HepG2 (cell line): ENCODE data around the gene DPEP3. TPM values are rescaled to one million over a fixed set of nuclear protein-coding genes. Genes with fewer than 3 reads are reported as not detected.
A peak's percentile ranks its signal among the peaks of the same experiment; 100 is the strongest.

ENCODE experiments used
- ELF3 ChIP-seq: IDR thresholded peaks from 2 replicates; pipeline ENCODE4 v1.6.1; 2016; ENCODE audit warnings: missing genetic modification reagents, missing compliant biosample characterization
- FOXO1 ChIP-seq: sonication (generic); formaldehyde crosslinking; IDR thresholded peaks from 2 replicates; pipeline ENCODE4 v1.4.0; 2020; ENCODE audit warnings: missing genetic modification reagents
- HNRNPL ChIP-seq: fragments of 200-400 bp; formaldehyde crosslinking; IDR thresholded peaks from 2 replicates; pipeline ENCODE4 v1.6.1; 2017; ENCODE audit warnings: mild to moderate bottlenecking, low read depth, low read length
- IRF1 ChIP-seq: sonication (generic); formaldehyde crosslinking; IDR thresholded peaks from 2 replicates; pipeline ENCODE4 v1.4.0; 2020; ENCODE audit warnings: low read depth, mild to moderate bottlenecking, missing genetic modification reagents
- IRX3 ChIP-seq: sonication (generic); formaldehyde crosslinking; IDR thresholded peaks from 2 replicates; pipeline ENCODE4 v1.8.1; 2023; ENCODE audit warnings: mild to moderate bottlenecking, low read depth, missing genetic modification reagents, borderline replicate concordance
- MAFG ChIP-seq: sonication (generic); formaldehyde crosslinking; IDR thresholded peaks from 2 replicates; pipeline ENCODE4 v1.5.1; 2020; ENCODE audit warnings: mild to moderate bottlenecking, missing genetic modification reagents
- MLLT10 ChIP-seq: sonication (generic); formaldehyde crosslinking; IDR thresholded peaks from 2 replicates; pipeline ENCODE4 v1.4.0; 2020; ENCODE audit warnings: missing genetic modification reagents
- MYNN ChIP-seq: sonication (generic); formaldehyde crosslinking; IDR thresholded peaks from 2 replicates; pipeline ENCODE4 v1.4.0; 2020; ENCODE audit warnings: mild to moderate bottlenecking, low read depth, missing genetic modification reagents
- NCOA2 ChIP-seq: sonication (generic); formaldehyde crosslinking; IDR thresholded peaks from 2 replicates; pipeline ENCODE4 v1.8.0; 2022; ENCODE audit warnings: inconsistent platforms
- RORA ChIP-seq: sonication (generic); formaldehyde crosslinking; IDR thresholded peaks from 2 replicates; pipeline ENCODE4 v1.5.0; 2020; ENCODE audit warnings: mild to moderate bottlenecking, missing genetic modification reagents, moderate library complexity
- SALL1 ChIP-seq: sonication (generic); formaldehyde crosslinking; IDR thresholded peaks from 2 replicates; pipeline ENCODE4 v1.8.0; 2022; ENCODE audit warnings: mild to moderate bottlenecking, missing genetic modification reagents
- SIN3B ChIP-seq: fragments of 150-350 bp; IDR thresholded peaks from 2 replicates; pipeline ENCODE4 v1.6.1; 2014; ENCODE audit warnings: low read length
- SMARCE1 ChIP-seq: fragments of 450-650 bp; IDR thresholded peaks from 2 replicates; pipeline ENCODE4 v1.6.1; 2017; ENCODE audit warnings: borderline replicate concordance
- ZBTB21 ChIP-seq: sonication (generic); formaldehyde crosslinking; IDR thresholded peaks from 2 replicates; pipeline ENCODE4 v1.4.0; 2020; ENCODE audit warnings: missing genetic modification reagents
- ZNF263 ChIP-seq: sonication (generic); formaldehyde crosslinking; IDR thresholded peaks from 2 replicates; pipeline ENCODE4 v1.4.0; 2020; ENCODE audit warnings: missing genetic modification reagents
- ZNF280B ChIP-seq: sonication (generic); formaldehyde crosslinking; IDR thresholded peaks from 2 replicates; pipeline ENCODE4 v1.5.0; 2020; ENCODE audit warnings: missing genetic modification reagents, mild to moderate bottlenecking, borderline replicate concordance
- ZNF800 ChIP-seq: sonication (generic); formaldehyde crosslinking; IDR thresholded peaks from 2 replicates; pipeline ENCODE4 v1.4.0; 2020; ENCODE audit warnings: missing genetic modification reagents
- polyA plus RNA-seq, 8 experiments: library from polyadenylated mRNA; depleted of rRNA in 3 of 8; stranded (reverse) in 7 of 8; unstranded in 1 of 8; fragments of >200 nt; fragmentation: Illumina TruSeq in 4 of 8; extraction: Trizol in 4 of 8; gene quantifications; 2 replicates each; pipeline versions ENCODE4 v1.2.1 to v1.2.3, GENCODE V29; 2011 to 2016; ENCODE audit warnings: low read depth in 4 of 8, missing spikeins in 1 of 8, mixed read lengths in 1 of 8; ENCODE audit not compliant: insufficient read depth in 1 of 8
- total RNA-seq, 5 experiments: library from RNA; depleted of rRNA; stranded (reverse); fragments of >200 nt; fragmentation: Illumina TruSeq; extraction: Trizol; gene quantifications; 2 replicates each; pipeline ENCODE4 v1.2.3, GENCODE V29; 2016; ENCODE audit warnings: low read depth in 1 of 5
- TF ChIP-seq, protein P1 (sequence below), 2 experiments: sonication (generic) in 1 of 2; formaldehyde crosslinking in 1 of 2; IDR thresholded peaks; 2 replicates each; pipeline versions ENCODE4 v1.5.1 to v1.6.1; 2011 to 2020; ENCODE audit warnings: borderline replicate concordance in 1 of 2, low read depth in 1 of 2, low read length in 1 of 2, mild to moderate bottlenecking in 1 of 2, missing genetic modification reagents in 1 of 2, moderate library complexity in 1 of 2
- TF ChIP-seq, protein P2 (sequence below): sonication (generic); formaldehyde crosslinking; conservative IDR thresholded peaks from 2 replicates; pipeline ENCODE4 v1.4.0; 2020; ENCODE audit warnings: missing genetic modification reagents
- TF ChIP-seq, protein P3 (sequence below): sonication (generic); formaldehyde crosslinking; IDR thresholded peaks from 2 replicates; pipeline ENCODE4 v1.4.0; 2020; ENCODE audit warnings: mild to moderate bottlenecking, missing genetic modification reagents
- TF ChIP-seq, protein P4 (sequence below): sonication (generic); formaldehyde crosslinking; IDR thresholded peaks from 2 replicates; pipeline ENCODE4 v1.4.0; 2020; ENCODE audit warnings: missing genetic modification reagents, mild to moderate bottlenecking, borderline replicate concordance

The DPEP3 gene
- total and polyA plus RNA-seq, 2 of the 13 experiments (the other 11 are each of a cell fraction or from before 2014, with no cell fraction given), result not detected

DNA sequence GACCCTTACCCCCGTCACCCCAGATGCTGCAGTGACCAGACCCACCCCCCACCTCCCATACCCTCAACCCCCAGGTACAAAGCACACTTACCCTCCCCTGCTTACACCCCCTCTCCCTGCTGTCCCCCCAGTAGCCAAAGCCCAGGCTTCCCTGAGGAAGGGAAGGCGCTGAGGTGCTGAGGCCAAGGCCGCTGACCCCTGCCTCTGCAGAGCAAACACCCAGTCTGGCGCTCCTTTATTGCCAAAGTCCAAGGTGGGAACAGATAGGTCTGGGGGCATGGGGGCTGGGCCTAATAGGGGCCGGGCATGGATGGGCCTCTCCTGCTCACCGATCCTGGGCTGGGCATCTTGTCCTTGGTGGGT, 37.1 kb downstream of the DPEP3 start (continued):
- TF ChIP-seq, protein P1, sequence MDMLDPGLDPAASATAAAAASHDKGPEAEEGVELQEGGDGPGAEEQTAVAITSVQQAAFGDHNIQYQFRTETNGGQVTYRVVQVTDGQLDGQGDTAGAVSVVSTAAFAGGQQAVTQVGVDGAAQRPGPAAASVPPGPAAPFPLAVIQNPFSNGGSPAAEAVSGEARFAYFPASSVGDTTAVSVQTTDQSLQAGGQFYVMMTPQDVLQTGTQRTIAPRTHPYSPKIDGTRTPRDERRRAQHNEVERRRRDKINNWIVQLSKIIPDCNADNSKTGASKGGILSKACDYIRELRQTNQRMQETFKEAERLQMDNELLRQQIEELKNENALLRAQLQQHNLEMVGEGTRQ (IDR thresholded peaks at IDR 0.05; ENCODE audit: low read depth, low read length), result no peak
- TF ChIP-seq, protein P1 (CRISPR knock-in tag; IDR thresholded peaks at IDR 0.05; ENCODE audit: borderline replicate concordance), result peak; percentile 29; the same call in 1 of the 2 replicates
- TF ChIP-seq MLLT10 (CRISPR knock-in tag) (no peak), MAFG (no peak), IRX3 (CRISPR knock-in tag) (no peak), RORA (no peak), ZNF800 (CRISPR knock-in tag) (0 out of 2 replicates have a peak, but pooled peaks have one; percentile 18), ZNF280B (CRISPR knock-in tag) (no peak; the same call in 1 of the 2 replicates), ELF3 (CRISPR knock-in tag) (no peak; the same call in 1 of the 2 replicates), HNRNPL (no peak), SALL1 (CRISPR knock-in tag) (peak; percentile 83), NCOA2 (CRISPR knock-in tag) (peak; percentile 76), IRF1 (CRISPR knock-in tag) (no peak), MYNN (CRISPR knock-in tag) (no peak), SIN3B (no peak), ZBTB21 (no peak), FOXO1 (peak; percentile 42; the same call in 1 of the 2 replicates), SMARCE1 (no peak), ZNF263 (no peak)
- TF ChIP-seq, protein P2, sequence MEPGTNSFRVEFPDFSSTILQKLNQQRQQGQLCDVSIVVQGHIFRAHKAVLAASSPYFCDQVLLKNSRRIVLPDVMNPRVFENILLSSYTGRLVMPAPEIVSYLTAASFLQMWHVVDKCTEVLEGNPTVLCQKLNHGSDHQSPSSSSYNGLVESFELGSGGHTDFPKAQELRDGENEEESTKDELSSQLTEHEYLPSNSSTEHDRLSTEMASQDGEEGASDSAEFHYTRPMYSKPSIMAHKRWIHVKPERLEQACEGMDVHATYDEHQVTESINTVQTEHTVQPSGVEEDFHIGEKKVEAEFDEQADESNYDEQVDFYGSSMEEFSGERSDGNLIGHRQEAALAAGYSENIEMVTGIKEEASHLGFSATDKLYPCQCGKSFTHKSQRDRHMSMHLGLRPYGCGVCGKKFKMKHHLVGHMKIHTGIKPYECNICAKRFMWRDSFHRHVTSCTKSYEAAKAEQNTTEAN (CRISPR knock-in tag), result no peak
- TF ChIP-seq, protein P3, sequence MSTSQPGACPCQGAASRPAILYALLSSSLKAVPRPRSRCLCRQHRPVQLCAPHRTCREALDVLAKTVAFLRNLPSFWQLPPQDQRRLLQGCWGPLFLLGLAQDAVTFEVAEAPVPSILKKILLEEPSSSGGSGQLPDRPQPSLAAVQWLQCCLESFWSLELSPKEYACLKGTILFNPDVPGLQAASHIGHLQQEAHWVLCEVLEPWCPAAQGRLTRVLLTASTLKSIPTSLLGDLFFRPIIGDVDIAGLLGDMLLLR, result 0 out of 2 replicates have a peak, but pooled peaks have one; percentile 13
- TF ChIP-seq, protein P4, sequence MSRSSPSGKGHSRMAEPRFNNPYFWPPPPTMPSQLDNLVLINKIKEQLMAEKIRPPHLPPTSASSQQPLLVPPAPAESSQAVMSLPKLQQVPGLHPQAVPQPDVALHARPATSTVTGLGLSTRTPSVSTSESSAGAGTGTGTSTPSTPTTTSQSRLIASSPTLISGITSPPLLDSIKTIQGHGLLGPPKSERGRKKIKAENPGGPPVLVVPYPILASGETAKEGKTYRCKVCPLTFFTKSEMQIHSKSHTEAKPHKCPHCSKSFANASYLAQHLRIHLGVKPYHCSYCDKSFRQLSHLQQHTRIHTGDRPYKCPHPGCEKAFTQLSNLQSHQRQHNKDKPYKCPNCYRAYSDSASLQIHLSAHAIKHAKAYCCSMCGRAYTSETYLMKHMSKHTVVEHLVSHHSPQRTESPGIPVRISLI (CRISPR knock-in tag), result 0 out of 2 replicates have a peak, but pooled peaks have one; percentile 10
